Activated naive CD8-positive, alpha-beta T cell treated with anti-CD3 and anti-CD28 coated beads, Interleukin-2, amount 10 ng/mL, durations not matched to agents 7 days and 5 days (primary cell): ENCODE measurements around the gene UBALD2. TPM values are rescaled to one million over a fixed set of nuclear protein-coding genes. Genes with fewer than 3 reads are reported as not detected.
"Not testable (repeated sequence)": the region's sequence is repeated elsewhere in the genome, so short reads cannot be mapped to it uniquely, and the experiment has no call there.

Experiments used
- ATAC-seq: fragments of 150-1000 bp; cut with Tn5 transposase; one replicate; pipeline ENCODE4 v1.10.0; 2021; ENCODE audit warnings: low read depth, moderate library complexity
- POLR2A ChIA-PET: fragments of 350-600 bp; sonication (Branson Sonifier 250); formaldehyde crosslinking; loops from one replicate; lab custom pipeline; 2021; ENCODE audit warnings: antibody characterized with exemption; lab: Charles Lee
- DNase-seq: peaks from one replicate; pipeline ENCODE4 v3.0.0; 2021
- H3K27ac Mint-ChIP-seq: one replicate; pipeline ENCODE4 v1.8.0; 2022; ENCODE audit warnings: mild to moderate bottlenecking, mixed read lengths
- H3K27me3 Mint-ChIP-seq: one replicate; pipeline ENCODE4 v1.8.0; 2022; ENCODE audit warnings: mild to moderate bottlenecking, moderate library complexity, mixed read lengths
- H3K36me3 Mint-ChIP-seq: one replicate; pipeline ENCODE4 v1.8.0; 2021; ENCODE audit warnings: mild to moderate bottlenecking, mixed read lengths
- H3K4me1 Mint-ChIP-seq: one replicate; pipeline ENCODE4 v1.8.0; 2021; ENCODE audit warnings: mixed read lengths
- H3K4me3 Mint-ChIP-seq: one replicate; pipeline ENCODE4 v1.8.0; 2022; ENCODE audit warnings: mild to moderate bottlenecking, moderate library complexity, mixed read lengths
- H3K9me3 Mint-ChIP-seq: one replicate; pipeline ENCODE4 v1.8.0; 2021; ENCODE audit warnings: mixed read lengths
- total RNA-seq, 2 experiments: library from RNA; stranded (reverse); gene quantifications; one replicate each; pipeline ENCODE4 v1.2.3, GENCODE V29; 2021

Gene UBALD2
- total RNA-seq, 2 experiments from 2014 or later = 344 to 375 TPM

DNA sequence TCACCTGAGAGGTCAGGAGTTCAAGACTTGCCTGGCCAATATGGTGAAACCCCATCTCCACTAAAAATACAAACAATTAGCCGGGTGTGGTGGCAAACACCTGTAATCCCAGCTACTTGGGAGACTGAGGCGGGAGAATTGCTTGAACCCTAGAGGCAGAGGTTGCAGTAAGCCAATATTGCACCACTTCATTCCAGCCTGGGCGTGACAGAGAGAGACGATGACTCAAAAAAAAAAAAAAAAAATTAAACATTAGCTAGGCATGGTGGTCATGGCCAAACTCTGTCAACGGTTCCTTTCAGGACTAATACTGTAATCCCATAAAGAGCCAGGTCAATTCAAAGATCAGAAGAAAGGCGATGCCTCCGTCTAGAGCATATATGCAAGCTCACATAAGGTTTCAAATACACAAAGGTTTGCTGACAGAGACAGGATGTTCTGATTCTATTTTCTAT, 27.3 kb upstream of the UBALD2 start:
- Mint-ChIP-seq H3K27me3 (no peaks in the 10 kb centered on the region), H3K27ac (peak overlapping the region; percentile 82), H3K4me3 (peak overlapping the region; percentile 90), H3K4me1 (peaks cover 56% of the 10 kb centered on the region), H3K36me3 (peaks cover 42% of the 10 kb centered on the region), H3K9me3 (peaks cover 1% of the 10 kb centered on the region)
- ATAC-seq (no peak), DNase-seq (no peak)
- POLR2A ChIA-PET = interaction anchor here (0.7 to 38.5 kb wide), 12 partner anchors 8 to 405 kb away, joined by 3 to 1721 read pairs (median 10); partner anchors contain the start of gene UBALD2

DNA sequence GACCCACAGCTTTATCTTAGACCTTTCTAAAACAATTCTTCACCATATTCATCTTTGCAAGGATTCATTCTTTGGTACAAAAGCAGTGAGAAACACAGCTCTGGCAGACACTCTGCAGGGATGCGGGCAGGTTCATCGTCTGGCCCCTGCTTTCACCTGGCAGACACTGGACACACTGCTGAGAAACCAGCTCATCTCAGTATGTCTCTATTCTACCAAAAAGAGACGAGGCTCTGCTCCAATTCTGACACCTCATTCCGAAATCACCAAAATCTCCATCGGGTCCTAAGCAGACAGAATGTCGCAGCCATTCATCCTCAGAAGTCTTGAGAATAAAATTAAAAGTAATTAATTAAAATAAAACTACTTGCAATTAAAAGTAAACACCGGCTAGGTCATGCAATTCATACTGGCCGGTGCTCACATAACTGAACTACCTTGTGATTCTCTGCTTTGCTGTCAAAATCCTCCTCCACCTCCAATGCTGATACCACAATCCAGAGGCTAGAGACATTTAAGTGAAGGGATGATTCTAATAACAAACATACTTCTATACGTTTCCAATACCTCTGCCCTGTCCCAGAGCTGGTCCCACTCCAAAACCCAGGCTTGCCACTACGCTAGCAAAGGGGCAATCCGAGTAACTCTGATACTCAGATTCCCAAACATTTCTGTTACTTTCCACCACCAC, 26.2 kb upstream of the UBALD2 start:
- Mint-ChIP-seq H3K27me3 (no peaks in the 10 kb centered on the region), H3K27ac (peak overlapping the region; percentile 88), H3K36me3 (peaks cover 37% of the 10 kb centered on the region), H3K9me3 (peaks cover 1% of the 10 kb centered on the region), H3K4me1 (peaks cover 60% of the 10 kb centered on the region), H3K4me3 (peak overlapping the region; percentile 90)
- DNase-seq (no peak), ATAC-seq (no peak)
- POLR2A ChIA-PET = interaction anchor here (0.8 to 38.5 kb wide), 12 partner anchors 8 to 95 kb away, joined by 3 to 1721 read pairs (median 10); partner anchors contain the start of gene UBALD2

DNA sequence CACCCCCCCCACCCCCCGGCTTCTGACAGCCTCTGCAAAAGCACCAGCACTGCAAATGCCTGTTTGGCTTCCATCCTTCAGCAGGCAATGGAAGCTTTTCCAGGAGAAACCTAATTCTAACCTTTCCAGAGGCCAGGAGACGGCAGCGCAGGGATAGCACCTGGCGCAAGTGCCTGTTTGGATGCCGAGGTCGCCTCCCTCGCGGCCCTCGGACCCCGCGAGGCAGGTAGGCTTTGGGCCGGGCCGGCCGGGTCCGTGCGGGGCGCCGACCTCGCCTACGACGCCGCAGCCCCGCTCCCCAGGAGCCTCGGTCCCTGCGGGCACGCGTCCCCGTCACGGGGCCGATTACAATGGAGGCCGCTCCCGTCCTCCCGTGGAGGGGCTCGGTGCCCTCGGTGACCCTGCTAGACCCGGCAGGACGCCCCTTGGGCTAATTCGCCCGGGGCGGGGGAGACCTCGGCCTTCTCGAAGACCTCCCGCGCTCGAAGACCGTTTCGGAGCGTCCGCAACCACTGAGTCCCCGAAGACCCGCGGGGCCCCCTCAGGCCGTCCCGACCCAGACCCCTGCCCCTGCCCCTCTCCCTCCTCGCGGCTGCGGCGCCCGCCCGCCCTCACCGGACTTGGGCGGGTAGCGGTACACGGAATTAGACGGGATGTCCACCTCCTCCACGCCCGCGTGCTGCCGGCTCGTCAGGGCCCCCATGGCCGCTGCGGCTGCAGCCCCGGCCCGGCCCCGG, 25.4 kb upstream of the UBALD2 start:
- Mint-ChIP-seq H3K27me3 (no peaks in the 10 kb centered on the region), H3K4me3 (peak overlapping the region; percentile 90), H3K9me3 (peaks cover 1% of the 10 kb centered on the region), H3K27ac (peak overlapping the region; percentile 88), H3K4me1 (peaks cover 58% of the 10 kb centered on the region), H3K36me3 (peaks cover 30% of the 10 kb centered on the region)
- peak; percentile 37 for ATAC-seq
- DNase-seq = peak; percentile 65
- POLR2A ChIA-PET = interaction anchor here (0.8 to 38.5 kb wide), 10 partner anchors 12 to 60 kb away, joined by 3 to 1721 read pairs (median 15); partner anchors contain the start of gene UBALD2

DNA sequence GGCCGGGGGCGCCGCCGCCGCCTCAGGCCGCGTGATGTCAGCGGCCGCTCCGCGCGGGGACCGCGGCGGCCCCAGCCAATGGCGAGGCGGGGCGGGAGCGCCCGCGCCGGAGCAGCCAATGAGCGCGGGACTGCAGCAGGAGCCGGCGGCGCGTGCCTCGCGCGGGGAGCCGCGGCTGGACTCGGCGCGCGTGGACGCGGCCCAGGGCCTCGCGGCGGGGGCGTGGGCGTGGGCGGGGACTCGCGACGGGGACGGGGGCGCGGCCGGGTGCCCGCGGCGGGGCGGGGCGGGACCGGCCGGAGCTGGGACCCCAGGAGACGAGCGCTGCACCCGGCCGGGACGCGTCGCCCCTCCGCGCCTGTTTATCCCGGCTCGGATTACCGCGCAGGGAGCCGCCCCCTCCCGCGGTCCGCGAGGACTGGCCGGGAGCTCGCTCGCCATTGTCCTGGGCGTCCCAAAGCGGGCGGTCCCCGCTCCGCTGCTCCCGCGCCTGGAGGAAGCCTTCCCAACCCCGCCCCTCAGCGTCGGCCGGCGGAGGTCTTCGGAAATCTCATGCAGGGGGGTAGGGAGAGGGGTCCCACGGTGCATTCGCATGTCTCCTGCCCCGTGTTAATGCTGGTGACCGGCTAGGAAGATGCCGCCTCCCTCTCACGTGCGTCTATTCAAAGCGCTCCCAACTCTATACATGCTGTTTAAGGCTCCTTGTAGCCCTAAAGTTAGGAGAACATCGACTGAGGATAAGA, 24.5 kb upstream of the UBALD2 start, which contains the start of gene RNF157:
Gene RNF157, minus strand, starts transcription at position 33 of the 743 bp plus-strand sequence. CDS start 253 bp downstream, outside the sequence.
- ATAC-seq = peak; percentile 87
- Mint-ChIP-seq H3K27ac (peak within 1 kb of the TSS; percentile 96), H3K4me3 (peak within 1 kb of the TSS; percentile 94)

DNA sequence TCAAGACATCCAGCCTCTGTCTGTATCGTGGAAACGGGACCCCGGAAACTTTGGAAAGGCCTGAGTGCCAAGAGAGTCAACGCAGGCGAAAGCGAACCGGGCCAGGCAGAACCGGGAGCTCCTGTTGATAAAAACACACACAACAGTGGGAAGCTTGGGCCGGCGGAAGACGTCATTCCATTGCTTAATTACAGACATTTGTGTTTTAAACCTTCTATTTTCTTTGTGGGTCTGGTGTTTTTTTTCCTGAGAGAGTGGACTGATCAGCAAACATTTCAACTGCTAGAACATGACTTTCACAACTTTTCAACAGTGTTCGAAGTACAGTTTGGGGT, 24.0 kb upstream of the UBALD2 start:
- peaks cover 1% of the 10 kb centered on the region for H3K9me3 Mint-ChIP-seq
- H3K4me1 Mint-ChIP-seq = peaks cover 67% of the 10 kb centered on the region
- DNase-seq (no peak), ATAC-seq (no peak)
- peaks cover 28% of the 10 kb centered on the region for H3K36me3 Mint-ChIP-seq
- no peaks in the 10 kb centered on the region for H3K27me3 Mint-ChIP-seq
- peak overlapping the region; percentile 96 for H3K27ac Mint-ChIP-seq
- POLR2A ChIA-PET = interaction anchor here (0.7 to 38.5 kb wide), 10 partner anchors 11 to 120 kb away, joined by 3 to 1721 read pairs (median 5); partner anchors contain the start of gene UBALD2
- H3K4me3 Mint-ChIP-seq = peak overlapping the region; percentile 94

More for the DNA sequence above, 24.5 kb upstream of the UBALD2 start, which contains the start of gene RNF157:
- peaks cover 28% of the 10 kb centered on the region for H3K36me3 Mint-ChIP-seq
- H3K27me3 Mint-ChIP-seq = no peaks in the 10 kb centered on the region
- POLR2A ChIA-PET = interaction anchor here (0.7 to 38.5 kb wide), 10 partner anchors 11 to 119 kb away, joined by 3 to 1721 read pairs (median 5); partner anchors contain the start of gene UBALD2
- peaks cover 62% of the 10 kb centered on the region for H3K4me1 Mint-ChIP-seq
- peak; percentile 84 for DNase-seq
- peaks cover 1% of the 10 kb centered on the region for H3K9me3 Mint-ChIP-seq

DNA sequence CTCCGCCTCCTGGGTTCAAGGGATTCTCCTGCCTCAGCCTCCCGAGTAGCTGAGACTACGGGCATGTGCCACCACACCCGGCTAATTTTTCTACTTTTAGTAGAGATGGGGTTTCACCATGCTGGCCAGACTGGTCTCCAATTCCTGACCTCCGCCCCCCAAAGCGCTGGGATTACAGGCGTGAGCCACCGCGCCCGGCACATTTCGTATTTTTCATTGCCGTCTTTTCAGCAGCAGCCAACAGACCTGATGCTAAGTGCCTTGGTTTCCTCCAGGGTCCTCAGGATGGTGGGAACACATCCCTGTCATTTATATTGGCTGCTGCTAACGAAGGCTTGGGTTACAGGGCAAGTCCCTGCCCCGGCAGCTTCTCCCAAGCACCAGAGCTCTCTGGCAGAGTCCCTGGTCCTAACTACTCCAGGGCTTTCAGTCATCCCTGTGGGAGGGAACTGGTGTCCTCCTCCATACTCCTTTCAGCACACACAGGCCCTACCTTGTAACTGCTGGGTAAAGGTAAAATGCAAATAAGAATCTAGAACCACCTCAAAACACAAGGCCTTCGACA, 23.4 kb upstream of the UBALD2 start:
- POLR2A ChIA-PET = interaction anchor here (0.8 to 38.5 kb wide), 8 partner anchors 10 to 60 kb away, joined by 3 to 1721 read pairs (median 5); partner anchors contain the start of gene UBALD2
- Mint-ChIP-seq H3K9me3 (peaks cover under 1% of the 10 kb centered on the region), H3K27ac (peak overlapping the region; percentile 96), H3K4me1 (peaks cover 70% of the 10 kb centered on the region), H3K4me3 (peak overlapping the region; percentile 94), H3K36me3 (peaks cover 24% of the 10 kb centered on the region), H3K27me3 (no peaks in the 10 kb centered on the region)
- ATAC-seq (no peak), DNase-seq (no peak)

DNA sequence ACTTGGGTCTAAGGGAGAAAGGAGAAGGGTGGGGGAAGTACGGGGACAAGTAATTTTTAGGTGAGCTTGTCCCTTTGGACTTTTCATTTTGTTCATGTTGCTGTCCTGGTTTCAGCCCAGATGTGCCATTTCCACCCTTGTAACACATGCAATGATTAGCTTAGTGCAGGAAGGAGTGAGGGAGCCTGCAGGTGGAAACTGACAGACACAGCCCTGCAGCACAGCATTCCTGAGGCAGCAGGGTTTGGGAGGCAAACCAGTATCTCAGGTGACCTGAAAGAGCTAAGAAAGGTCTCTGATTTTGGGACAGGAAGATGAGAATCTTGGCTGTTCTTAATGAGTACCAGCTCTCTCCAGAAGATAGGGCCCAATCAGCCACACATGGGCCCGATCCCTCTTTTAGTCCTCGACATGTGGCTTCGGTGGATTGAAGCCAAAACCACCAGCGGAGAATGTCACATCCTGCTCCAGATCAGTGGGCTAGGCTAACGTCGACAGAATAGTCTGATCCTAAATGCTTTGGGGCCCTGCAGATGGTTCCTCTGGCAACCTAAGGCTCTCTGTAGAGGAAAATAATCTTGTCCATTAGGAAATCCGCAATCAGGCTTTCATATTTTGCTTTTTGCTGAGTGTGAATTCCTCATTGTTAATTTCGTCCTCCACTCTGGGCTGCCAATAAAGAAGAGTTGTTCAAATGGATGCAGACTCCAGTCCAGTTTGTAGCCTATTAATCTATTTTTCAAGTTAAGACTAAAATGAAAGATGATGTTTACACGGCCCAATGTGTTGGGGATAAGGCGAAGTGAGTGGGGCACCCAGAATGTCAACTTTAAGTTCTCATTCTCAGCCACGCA, 21.1 kb upstream of the UBALD2 start:
- peaks cover 61% of the 10 kb centered on the region for H3K4me1 Mint-ChIP-seq
- H3K9me3 Mint-ChIP-seq = no peaks in the 10 kb centered on the region
- ATAC-seq (no peak), DNase-seq (no peak)
- POLR2A ChIA-PET = interaction anchor here (0.7 to 38.5 kb wide), 7 partner anchors 11 to 123 kb away, joined by 3 to 1721 read pairs (median 4); partner anchors contain the start of gene UBALD2
- no peaks in the 10 kb centered on the region for H3K27me3 Mint-ChIP-seq
- peak overlapping the region; percentile 95 for H3K27ac Mint-ChIP-seq
- H3K36me3 Mint-ChIP-seq = peaks cover 6% of the 10 kb centered on the region
- H3K4me3 Mint-ChIP-seq = peak overlapping the region; percentile 47

DNA sequence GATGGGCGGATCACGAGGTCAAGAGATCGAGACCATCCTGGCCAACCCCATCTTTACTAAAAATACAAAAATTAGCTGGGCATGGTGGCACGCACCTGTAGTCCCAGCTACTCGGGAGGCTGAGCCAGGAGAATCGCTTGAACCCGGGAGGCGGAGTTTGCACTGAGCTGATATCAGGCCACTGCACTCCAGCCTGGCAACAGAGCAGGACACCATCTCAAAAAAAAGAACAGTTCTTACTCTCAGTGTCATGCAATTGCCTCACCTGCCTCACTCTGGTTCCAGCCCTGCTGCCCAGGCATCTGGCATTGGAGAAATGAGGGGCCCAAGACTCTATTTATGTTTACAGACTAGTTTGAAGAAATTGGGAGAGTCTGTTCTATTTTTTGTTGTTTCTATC, 20.4 kb upstream of the UBALD2 start:
- not testable (repeated sequence) for H3K27me3 Mint-ChIP-seq, H3K9me3 Mint-ChIP-seq, H3K36me3 Mint-ChIP-seq, DNase-seq, ATAC-seq
- H3K4me3 Mint-ChIP-seq = peak overlapping the region; percentile 37
- H3K27ac Mint-ChIP-seq = peak overlapping the region; percentile 95
- peaks cover 60% of the 10 kb centered on the region for H3K4me1 Mint-ChIP-seq
- POLR2A ChIA-PET = interaction anchor here (0.8 to 38.5 kb wide), 7 partner anchors 10 to 102 kb away, joined by 3 to 1721 read pairs (median 12); partner anchors contain the start of gene UBALD2

DNA sequence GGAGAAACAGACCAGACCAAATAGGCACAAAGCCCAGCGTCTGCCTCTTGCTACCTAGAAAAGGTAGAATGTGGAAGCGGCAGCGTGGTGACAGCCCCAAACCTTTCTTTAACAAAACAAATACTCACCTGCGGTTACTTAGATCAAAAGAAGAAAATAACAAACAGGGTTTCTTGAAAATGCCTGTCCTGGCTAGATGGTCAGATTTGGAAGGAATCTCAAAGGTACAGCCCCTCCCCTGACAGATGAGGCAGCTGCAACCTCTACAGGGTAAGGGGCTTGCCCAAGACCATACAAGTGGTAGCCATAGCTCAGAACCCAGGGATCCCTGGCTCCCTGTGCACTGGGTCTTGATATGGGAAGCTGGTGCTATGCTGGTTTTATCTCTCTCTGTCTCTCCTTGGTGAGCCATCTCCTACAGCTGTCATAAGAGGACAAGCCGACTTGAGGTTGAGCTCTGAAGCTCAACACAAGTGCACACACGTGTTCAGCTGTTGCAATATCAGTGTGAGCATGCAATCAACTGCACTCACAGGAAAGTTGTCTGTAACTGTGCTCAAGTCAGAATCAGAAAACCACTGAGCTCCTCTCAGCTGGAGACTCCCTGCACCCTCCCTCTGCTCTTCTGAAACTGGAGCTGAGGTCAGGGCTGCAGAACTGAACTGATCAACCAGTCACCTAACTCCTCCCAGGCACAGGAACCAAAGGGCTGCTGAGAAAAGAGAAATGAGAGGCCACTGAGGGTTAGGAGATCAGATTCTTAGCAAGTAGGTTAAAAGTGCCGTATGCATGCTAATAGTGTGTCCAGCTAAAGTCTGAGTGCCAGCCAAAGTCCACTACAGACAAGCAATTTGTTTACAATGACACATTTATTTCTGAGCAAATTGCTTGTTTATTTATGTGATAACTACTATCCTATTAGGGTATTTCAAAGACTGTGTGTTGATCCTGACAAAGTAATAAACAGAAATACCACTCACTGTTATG, 18.8 kb upstream of the UBALD2 start:
- H3K9me3 Mint-ChIP-seq = no peaks in the 10 kb centered on the region
- H3K36me3 Mint-ChIP-seq = no peaks in the 10 kb centered on the region
- peak overlapping the region; percentile 59 for H3K4me3 Mint-ChIP-seq
- peak; percentile 98 for ATAC-seq
- H3K4me1 Mint-ChIP-seq = peaks cover 56% of the 10 kb centered on the region
- H3K27me3 Mint-ChIP-seq = no peaks in the 10 kb centered on the region
- POLR2A ChIA-PET = interaction anchor here (0.5 to 38.5 kb wide), 19 partner anchors 8 to 169 kb away, joined by 3 to 1721 read pairs (median 9); partner anchors contain the start of gene UBALD2
- H3K27ac Mint-ChIP-seq = peak overlapping the region; percentile 95
- peak; percentile 60 for DNase-seq

DNA sequence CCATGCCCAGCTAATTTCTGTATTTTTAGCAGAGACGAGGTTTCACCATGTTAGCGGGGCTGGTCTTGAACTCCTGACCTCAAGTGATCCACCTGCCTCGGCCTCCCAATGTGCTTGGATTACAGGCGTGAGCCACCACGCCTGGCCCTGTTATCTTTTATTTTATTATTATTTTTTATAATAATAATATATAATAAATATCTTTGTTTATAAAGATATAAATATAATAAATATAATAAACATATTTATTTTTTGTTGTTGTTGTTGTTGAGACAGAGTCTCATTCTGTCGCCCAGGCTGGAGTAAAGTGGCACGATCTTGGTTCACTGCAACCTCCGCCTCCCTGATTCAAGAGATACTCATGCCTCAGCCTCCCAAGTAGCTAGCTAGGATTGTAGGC, 17.8 kb upstream of the UBALD2 start:
- Mint-ChIP-seq H3K9me3 (no peaks in the 10 kb centered on the region), H3K4me1 (peaks cover 59% of the 10 kb centered on the region), H3K4me3 (peak overlapping the region; percentile 59), H3K27ac (peak overlapping the region; percentile 95), H3K36me3 (no peaks in the 10 kb centered on the region), H3K27me3 (no peaks in the 10 kb centered on the region)
- POLR2A ChIA-PET = interaction anchor here (1.6 to 38.5 kb wide), 7 partner anchors 8 to 65 kb away, joined by 4 to 1721 read pairs (median 16); partner anchors contain the start of gene UBALD2
- ATAC-seq = no peak
- no peak for DNase-seq
